Limb (tissue), 2 donors: ENCODE measurements around the gene ATG7.
A peak's percentile ranks its signal among the peaks of the same experiment; 100 is the strongest.

Source experiments
- DNase-seq, 2 donors: peaks; one replicate each; pipeline ENCODE4 v3.0.0-alpha.2; 2016; ENCODE audit errors: extremely low spot score in 2 of 2

ATG7 gene

DNA sequence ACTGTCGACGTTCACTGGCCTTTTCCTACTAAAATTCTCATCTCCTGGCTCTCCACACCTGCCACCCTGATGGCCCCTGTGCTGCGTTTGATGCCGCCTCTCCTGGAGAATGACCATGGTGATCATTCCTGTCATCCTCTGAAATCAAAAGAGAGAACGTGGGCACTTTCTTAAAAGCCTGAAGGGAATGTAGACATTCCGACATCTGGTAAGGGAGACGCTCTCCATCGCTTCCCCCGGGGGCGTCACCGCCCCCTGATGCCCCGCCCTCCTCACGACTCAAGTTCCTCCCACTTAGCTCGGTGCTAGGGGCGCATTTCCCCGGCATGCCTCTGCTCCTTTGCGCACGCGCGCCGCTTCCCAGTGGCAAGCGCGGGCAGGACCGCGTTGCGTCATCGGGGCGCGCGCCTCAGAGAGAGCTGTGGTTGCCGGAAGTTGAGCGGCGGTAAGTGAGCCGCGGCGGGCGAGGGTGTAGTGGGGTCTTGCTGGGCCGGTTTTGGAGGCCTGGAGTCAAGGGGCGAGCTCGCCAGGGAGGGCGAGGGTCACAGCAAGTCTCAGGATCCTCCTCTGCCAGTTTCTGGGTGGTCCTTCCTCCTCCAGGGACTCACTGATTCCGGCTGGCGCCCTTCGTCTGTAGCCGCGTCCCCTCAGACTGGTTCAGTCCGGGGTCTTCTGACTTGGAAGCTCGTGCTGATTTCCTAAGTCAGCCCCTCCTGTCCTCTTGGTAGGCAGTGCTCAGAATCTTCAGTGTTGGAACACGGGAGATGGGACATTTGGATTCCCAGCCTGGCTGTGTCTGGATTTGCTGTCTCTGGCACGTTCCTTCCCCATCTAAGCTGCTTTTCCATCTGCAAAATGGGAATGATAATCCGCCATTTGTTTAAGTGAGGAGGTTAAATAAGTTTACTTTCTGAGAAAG is at the start of gene ATG7:
ATG7 (plus strand) TSS at position 412 of the 919 bp plus-strand sequence. CDS start 26,299 bp downstream, outside the sequence.
- DNase-seq: peak; percentile 97

DNA sequence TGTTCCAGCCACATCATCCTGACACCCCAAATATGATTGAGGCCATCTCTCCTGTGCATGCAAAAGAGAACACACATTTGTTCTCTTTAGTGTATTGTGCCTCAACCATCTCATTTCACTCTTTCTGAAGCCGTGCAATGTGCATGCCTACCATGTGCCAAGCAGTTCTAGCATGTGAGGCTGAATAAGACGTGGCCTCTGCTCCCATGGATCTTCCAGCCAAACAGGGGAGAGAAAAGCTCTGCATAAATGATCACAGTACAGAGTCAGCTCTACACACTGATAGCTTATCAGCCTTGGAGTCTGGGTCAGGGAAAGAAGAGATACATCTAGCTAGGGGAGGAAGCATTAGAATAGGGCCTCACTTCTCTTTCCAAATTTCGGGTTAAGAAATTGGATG is 48.2 kb upstream of the ATG7 start:
- no peak for DNase-seq

DNA sequence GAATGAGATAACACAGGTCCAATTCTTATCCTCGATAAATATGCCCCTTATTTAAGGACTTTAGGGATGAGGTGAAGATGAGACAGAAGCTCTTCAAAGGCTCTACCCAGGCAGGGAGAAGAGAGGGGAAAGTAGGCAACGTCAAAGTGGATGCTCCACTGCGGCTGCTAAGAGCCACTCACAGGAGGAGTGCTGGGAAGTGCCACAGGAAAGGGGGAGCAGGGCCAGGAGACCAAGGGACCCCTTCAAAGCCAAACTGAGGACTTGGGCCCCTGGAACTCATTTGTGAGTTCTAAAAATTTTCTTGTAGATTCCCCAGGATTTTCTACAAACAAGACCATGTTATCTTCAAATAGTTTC is 47.3 kb upstream of the ATG7 start:
- no peak for DNase-seq

DNA sequence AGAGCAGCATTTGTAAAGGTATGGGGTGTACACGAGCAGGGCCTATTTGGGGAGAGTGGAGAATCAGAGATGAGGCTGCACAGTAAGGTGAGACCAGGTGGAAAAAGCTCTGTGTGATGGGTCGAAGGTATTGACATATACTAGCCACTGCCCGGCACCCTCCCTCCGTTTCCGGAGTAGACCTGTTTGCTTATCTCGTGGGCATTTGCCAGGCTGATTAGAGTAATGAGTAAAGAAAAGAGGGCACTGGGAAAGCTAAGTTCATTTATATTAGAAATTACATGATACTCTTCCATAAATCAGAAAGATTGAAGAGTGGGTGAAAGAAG is 46.2 kb upstream of the ATG7 start:
- no peak for DNase-seq

DNA sequence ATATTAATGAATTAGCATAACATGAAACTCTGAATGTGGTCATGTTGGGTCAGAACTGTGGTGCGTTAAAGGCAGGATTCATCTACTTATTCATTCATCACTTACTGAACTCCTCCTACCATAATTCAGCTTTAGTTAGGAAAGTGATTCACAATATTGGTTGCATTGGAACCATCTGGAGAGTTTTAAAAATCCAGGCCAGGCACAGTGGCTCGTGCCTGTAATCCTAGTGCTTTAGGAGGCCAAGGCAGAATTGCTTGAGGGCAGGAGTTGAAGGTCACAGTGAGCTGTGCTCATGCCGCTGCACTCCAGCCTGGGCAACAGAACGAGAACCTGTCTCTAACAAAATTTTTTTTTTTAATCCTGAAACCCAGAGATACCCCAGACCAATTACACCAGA is 44.2 kb upstream of the ATG7 start:
- DNase-seq: no peak

GRCh38 chr3:11230125-11230524 is 42.1 kb upstream of the ATG7 start:
- DNase-seq: no peak

DNA sequence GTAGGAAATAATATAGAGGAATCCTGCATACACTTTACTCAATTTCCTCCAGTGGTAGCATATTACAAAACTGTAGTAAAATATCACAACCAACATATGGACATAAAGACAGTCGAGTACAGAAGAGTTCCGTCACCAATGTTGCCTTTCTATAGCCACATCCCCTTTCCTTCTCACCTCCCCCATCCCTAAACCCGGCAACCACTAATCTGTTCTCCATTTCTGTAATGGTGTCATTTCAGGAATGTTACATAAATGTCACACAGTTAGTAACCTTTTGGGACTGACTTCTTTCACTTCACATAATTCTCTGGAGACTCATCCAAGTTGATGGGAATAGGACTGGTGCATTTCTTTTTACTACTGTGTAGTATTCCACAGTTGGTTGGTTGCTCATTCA is 41.4 kb upstream of the ATG7 start:
- DNase-seq: no peak

- no peak for DNase-seq
Measured at GRCh38 chr3:11235385-11235784, 36.8 kb upstream of the ATG7 start.

DNA sequence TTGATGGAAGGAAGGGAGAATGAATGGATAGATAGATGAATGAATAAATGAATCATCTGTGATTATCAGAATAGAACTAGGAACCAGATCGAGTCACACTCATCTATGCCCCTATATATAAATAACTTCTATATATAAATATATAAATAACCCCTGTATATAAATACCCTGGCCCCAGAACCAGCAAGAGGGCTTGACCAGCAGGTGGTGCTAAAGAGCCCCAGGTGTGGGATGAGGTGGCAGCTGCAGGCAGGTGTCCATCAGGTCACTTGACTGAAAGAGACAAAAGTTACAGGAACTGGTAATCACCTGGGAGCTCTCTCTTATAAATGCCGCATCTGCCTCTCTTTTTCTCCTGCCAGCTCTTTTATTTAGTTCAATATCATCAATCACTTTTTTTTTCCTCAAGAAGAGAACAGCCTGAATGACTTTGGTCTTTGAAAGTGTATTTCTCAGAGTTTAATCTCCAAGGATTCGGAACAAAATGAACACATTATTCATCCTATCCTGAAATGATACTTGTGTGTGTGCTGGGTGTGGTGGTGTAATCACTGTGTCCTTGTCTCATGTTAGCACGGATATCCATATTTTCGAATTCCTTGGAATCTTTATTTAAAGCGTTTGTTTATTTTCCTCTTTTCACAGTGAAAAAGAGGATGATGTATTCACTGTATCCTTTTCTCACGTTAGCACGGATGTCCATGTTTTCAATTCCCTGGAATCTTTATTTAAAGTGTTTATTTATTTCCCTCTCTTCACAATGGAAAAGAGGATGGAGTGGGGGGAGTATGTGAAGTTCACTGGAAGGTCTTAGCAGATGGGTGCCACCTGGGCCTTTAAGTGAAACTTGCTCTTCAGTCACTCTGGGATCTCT is 35.4 kb upstream of the ATG7 start:
- DNase-seq: peak in 1 of 2 donors; percentile 53

DNA sequence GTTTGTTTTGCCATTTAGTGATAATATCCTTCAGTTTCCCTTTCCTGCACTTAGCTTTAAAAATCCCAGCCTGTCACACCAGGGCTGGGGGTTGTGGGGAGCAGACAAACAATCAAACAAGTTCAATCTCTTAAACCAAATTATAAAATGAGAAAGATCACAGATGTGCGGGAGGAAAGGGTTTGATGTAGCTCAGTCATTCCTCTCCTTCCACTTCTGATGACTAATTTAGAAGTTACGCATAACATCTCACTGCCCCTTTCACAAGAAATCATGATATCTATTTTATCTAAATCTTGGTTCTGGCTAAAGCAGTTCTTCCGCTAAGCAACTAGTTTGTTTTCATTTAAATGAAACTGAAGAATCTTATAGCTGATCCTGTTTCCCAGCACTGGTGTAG is 34.1 kb upstream of the ATG7 start:
- DNase-seq: no peak

- no peak for DNase-seq
Measured at GRCh38 chr3:11238880-11239279, 33.3 kb upstream of the ATG7 start.

DNA sequence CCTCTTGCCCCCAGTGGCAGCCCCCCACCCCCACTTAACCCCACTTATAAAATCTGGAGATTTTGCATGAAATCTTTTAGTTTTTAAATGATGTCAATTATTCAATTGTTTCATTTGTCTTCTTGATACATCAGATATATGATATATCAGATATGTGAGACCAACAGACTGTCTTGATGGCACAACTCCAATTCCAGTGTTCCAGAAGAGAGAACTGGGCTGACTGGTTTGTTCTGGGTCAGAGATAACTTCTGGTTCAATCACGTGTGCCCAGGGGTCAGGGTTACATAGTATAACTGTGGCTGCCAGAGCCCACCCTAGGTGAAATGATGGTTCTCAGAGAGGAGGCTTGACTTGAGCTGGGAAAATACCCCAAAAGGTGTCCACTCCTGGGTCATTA is 32.4 kb upstream of the ATG7 start:
- DNase-seq: no peak

GRCh38 chr3:11240496-11240895 is 31.7 kb upstream of the ATG7 start:
- no peak for DNase-seq

GRCh38 chr3:11244121-11244677 is 28.0 kb upstream of the ATG7 start:
- DNase-seq: no peak

DNA sequence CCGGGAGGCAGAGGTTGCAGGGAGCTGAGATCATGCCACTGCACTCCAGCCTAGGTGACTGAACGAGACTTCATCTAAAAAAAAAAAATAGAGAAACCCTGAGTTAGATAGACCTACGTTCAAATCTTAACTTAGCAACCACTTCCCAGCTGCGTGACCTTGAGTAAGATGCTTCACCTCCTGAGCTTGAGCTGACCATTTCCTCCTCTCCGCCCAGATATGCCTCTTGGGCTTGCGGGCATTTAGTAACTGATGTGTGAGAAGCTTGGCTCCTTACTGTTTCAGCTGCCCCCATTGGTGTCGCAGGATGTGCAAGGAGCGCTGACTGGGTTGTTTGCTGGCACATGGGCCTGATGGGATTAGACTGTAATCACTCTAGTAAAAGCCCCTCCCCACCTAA is 26.9 kb upstream of the ATG7 start:
- DNase-seq: no peak

DNA sequence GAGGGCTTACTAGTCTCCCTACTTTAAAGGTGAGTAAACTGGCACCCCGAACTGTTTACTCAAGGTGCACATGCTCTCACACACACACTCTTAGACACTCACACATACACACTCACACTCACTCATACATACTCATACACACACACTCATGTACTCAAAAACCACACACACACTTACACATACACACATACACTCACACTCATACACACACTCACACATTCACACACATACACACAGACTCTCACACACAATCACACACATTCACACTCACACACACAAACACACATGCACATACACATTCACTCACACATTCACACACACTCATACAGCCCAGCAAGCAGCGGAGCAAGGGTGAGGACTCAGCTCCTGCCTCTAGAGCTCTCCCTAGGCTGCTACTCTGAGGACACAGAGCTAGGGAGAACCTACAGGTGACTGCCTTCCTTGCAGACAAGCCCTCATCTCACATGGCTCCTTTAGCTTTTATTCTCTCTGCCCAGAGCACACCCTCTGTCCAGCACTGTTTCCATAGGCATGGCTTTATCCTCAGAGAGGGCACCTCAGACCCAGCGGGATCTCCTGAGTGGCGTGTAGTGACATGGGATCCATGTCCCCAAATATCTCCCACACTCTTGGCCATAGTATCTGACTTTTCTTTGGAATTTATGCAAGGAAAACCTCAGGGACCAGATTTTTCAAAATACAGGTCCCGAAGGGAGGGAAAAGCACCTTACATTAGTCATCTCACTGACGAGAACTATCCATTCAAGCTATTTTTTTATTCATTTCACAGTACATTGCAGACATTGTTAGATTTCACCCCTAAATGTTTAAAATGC is 26.2 kb upstream of the ATG7 start:
- no peak for DNase-seq

- DNase-seq: no peak
Measured at GRCh38 chr3:11246663-11246970, 25.6 kb upstream of the ATG7 start.

DNA sequence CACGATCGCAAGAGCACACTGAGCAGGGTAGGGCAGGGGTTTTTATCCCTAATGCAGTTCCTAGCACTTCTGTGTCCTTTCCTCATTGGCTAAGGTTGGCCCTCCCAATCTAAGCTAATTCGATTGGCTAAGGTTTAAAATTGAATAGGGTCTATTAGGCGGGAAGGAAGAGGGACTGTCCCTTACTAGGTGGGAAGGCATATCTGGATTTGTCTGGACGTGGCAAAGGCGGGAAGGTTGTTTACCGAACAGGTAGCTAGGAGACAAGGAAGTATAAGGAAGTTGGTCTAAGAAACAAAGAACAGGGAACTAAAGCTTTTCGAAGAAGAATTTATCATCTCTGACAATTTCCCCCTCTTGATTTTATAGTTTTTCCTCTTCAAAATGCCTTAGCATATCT is 24.8 kb upstream of the ATG7 start:
- DNase-seq: no peak

- no peak for DNase-seq
Measured at GRCh38 chr3:11248596-11248995, 23.6 kb upstream of the ATG7 start.

DNA sequence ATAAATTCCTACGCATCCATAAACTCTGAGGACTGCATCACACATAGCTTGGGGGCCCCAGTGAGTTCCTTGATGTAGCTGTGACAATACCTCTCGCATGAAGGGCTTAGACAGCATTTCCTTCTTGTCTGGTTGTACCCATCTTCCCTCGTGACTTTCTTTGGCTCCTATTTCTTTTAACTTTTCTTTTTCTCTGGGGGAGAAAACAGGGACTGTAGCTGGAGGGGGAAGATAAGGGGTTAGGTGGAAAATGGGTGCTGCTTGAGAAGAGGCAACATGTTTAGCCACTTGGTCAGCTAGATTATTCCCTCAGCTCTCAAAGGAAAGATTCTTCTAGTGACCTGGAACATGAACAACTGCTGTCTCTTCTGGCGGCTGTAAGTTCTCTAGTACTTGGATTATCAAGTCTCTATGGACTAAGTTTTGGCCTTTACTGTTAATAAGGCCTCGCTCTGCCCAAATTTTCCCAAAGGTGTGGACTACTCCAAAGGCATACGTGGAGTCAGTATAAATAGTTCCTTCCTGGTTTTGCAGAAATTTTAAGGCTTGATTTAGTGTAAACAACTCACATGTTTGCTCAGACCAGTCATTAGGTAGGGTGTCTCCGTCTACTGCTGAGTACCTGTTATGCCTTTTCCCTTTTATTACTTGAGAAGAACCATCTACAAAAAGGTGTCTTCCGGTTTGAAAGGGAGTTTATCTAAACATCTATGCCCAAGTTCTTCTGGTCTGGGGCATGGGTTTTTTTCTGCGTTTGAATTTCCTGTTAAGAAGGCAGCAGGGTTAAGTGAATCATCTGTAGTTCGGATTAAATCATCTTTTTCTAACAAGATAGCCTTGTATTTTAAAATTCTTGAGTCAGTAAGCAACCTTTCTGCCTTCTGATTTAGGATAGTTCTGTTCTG is 21.0 kb upstream of the ATG7 start:
- no peak for DNase-seq

GRCh38 chr3:11251807-11252176 is 20.4 kb upstream of the ATG7 start:
- DNase-seq: no peak
